Measurements from ENCODE around the gene KIAA1958.
A peak's percentile ranks its signal among the peaks of the same experiment; 100 is the strongest.

The KIAA1958 gene

DNA sequence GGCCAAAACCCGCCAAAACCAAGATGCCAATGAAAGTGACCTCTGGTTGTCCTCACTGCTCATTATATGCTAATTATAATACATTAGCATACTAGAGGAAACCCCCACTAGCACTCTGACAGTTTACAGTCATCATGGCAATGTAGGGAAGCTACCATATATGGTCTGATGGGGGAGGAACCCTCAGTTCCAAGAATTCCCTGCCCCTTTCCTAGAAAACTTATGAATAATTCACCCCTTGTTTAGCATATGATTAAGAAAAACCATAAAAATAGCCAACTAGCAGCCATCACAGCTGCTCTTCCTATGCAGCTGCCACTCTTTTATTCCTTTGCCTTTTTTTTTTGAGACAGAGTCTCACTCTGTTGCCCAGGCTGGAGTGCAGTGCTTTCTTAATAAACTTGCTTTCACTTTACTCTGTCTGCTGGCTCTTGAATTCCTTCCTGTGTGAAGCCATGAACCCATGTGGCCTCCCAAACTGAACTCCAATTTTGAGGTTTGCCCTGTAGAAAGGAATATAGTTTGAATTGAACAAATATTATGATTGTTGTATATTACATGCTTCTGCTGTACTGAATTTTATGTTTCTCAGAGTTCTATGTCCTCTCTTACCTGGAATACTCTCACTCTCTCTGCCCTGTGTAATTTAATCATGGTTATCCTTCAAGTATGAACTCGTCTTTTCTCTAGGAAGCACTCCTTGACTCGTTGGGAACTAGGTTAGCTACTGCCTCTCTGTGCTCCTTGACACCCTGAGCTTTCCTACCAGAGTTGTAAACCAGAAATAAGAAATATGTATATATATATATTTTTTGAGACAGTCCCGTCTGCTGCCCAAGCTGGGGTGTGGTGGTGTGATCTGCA lies 59.8 kb downstream of the KIAA1958 start:
- 63% methylated on average over 4 of the region's 4 CpGs for WGBS
- no peaks in the 10 kb centered on the region for H3K36me3 ChIP-seq (ENCODE audit: insufficient read depth, low read length)
- no peak overlapping the region for H3K4me3 ChIP-seq (ENCODE audit: low read length)
- no peaks in the 10 kb centered on the region for H3K27me3 ChIP-seq (ENCODE audit: insufficient read depth, low read length)
- H3K4me1 ChIP-seq (ENCODE audit: insufficient read depth, low read length): peaks cover 76% of the 10 kb centered on the region
- no peak overlapping the region for H3K9ac ChIP-seq (ENCODE audit: low read depth, low read length)
- no peaks in the 10 kb centered on the region for H3K9me3 ChIP-seq (ENCODE audit: insufficient read depth, low read depth, low read length)
- H3K27ac ChIP-seq (ENCODE audit: low read depth, low read length): peak overlapping the region; percentile 96

DNA sequence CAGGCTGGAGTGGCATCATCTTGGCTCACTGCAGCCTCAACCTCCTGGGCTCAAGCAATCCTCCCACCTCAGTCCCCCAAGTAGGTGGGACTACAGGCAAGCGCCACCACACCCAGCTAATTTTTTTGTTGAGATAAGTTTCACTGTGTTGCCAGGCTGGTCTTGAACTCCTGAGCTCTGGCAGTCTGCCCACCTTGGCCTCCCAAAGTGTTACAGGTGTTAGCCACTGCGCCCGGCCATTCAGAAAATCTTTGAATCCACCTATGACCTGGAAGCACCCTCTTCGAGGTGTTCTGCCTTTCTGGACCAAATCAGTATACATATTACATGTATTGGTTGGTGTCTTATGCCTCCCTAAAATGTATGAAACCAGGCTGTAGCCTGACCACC lies 61.4 kb downstream of the KIAA1958 start:
- WGBS: 83% methylated on average over 3 of the region's 4 CpGs
- peaks cover 81% of the 10 kb centered on the region for H3K4me1 ChIP-seq (ENCODE audit: insufficient read depth, low read length)
- no peaks in the 10 kb centered on the region for H3K27me3 ChIP-seq (ENCODE audit: insufficient read depth, low read length)
- no peaks in the 10 kb centered on the region for H3K9me3 ChIP-seq (ENCODE audit: insufficient read depth, low read depth, low read length)
- H3K27ac ChIP-seq (ENCODE audit: low read depth, low read length): peak overlapping the region; percentile 96
- H3K36me3 ChIP-seq (ENCODE audit: insufficient read depth, low read length): no peaks in the 10 kb centered on the region
- H3K9ac ChIP-seq (ENCODE audit: low read depth, low read length): peak overlapping the region; percentile 60; the same call in 1 of the 2 replicates
- peak overlapping the region; percentile 33; the same call in 1 of the 2 replicates for H3K4me3 ChIP-seq (ENCODE audit: low read length)

DNA sequence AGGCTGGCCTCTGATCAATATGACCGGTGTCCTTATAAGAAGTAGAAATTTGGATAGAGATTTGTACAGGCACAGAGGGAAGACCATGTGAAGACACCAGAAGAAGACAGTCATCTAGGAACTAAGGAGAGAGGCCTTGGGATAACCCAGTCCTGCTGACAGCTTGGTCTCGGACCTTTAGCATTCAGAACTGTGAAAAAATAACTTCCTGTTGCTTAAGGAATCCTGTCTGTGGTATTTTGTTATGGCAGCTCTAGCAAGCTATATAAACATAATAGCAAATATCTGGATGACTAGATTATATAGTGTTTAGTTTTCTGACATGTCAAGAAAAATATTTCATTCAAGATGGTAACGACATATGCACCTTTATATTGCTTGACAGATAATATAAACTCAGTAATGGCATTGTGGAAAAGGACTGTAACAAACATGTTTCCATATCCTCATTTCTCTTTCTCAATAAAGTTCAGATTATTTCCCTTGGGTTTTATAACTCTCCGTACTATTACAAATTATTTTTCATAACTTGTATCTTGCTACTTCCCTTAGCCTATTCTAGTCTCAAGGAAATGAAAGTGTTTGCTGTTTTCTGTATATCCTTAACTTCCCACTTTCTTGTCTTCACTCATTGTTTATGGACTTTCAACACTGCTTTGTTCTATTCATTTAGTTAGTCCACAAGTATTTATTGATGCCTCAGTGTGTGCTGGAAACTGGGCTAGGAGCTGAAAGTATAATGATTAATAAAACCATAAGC lies 62.4 kb downstream of the KIAA1958 start:
- Histone ChIP-seq H3K9ac (ENCODE audit: low read depth, low read length) (no peak overlapping the region), H3K27ac (ENCODE audit: low read depth, low read length) (no peak overlapping the region), H3K9me3 (ENCODE audit: insufficient read depth, low read depth, low read length) (no peaks in the 10 kb centered on the region), H3K36me3 (ENCODE audit: insufficient read depth, low read length) (no peaks in the 10 kb centered on the region), H3K4me1 (ENCODE audit: insufficient read depth, low read length) (peaks cover 74% of the 10 kb centered on the region), H3K27me3 (ENCODE audit: insufficient read depth, low read length) (no peaks in the 10 kb centered on the region), H3K4me3 (ENCODE audit: low read length) (no peak overlapping the region)
- 93% methylated on average over 4 of the region's 4 CpGs for WGBS

DNA sequence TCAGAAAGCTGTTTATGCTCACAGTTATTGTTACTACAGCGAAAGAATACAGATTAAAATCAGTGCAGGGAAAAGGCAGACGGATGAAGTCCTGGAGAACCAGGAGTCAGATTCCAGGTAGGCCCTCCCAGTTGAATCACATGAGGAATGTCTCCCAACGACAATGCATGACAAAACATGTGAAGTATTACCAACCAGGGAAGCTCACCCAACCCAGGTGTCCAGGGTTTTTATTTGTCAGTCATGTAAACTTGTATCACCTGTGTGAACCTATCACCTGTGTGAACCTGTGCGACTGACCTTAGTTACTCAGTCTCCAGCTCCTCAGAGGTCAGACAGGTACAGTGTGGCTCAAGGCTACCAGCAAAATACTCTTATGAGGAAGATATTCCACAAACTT lies 63.9 kb downstream of the KIAA1958 start:
- WGBS: 74% methylated on average over 4 of the region's 4 CpGs
- no peak overlapping the region for H3K9ac ChIP-seq (ENCODE audit: low read depth, low read length)
- H3K4me1 ChIP-seq (ENCODE audit: insufficient read depth, low read length): peaks cover 59% of the 10 kb centered on the region

DNA sequence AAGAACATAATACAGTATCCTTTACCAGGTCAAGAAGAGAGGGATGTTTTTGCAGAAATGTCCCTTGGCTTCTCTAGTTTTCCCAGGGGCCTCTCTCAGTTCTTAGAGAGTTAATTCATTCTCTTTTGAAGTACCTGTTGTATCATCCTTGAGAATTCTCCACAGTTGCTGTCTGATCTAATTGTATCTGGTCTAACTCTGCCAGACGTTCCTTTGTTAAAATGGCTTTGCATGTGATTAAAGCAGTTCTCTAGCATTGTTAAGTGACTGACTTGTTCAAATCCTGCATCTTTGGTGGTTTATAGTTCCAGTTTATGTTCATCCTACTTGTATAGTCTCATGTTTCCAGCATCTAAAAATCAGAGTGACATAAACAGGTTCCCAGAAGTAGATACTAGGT lies 65.0 kb downstream of the KIAA1958 start:
- H3K4me1 ChIP-seq (ENCODE audit: insufficient read depth, low read length): peaks cover 49% of the 10 kb centered on the region
- no peaks in the 10 kb centered on the region for H3K27me3 ChIP-seq (ENCODE audit: insufficient read depth, low read length)
- H3K9ac ChIP-seq (ENCODE audit: low read depth, low read length): no peak overlapping the region
- 65% methylated on average over 1 of the region's 1 CpG for WGBS
- no peak overlapping the region for H3K4me3 ChIP-seq (ENCODE audit: low read length)
- H3K27ac ChIP-seq (ENCODE audit: low read depth, low read length): no peak overlapping the region
- H3K36me3 ChIP-seq (ENCODE audit: insufficient read depth, low read length): no peaks in the 10 kb centered on the region
- H3K9me3 ChIP-seq (ENCODE audit: insufficient read depth, low read depth, low read length): no peaks in the 10 kb centered on the region

More for the DNA sequence above, 63.9 kb downstream of the KIAA1958 start:
- Histone ChIP-seq H3K27ac (ENCODE audit: low read depth, low read length) (peak overlapping the region; percentile 27; the same call in 1 of the 2 replicates), H3K9me3 (ENCODE audit: insufficient read depth, low read depth, low read length) (no peaks in the 10 kb centered on the region), H3K27me3 (ENCODE audit: insufficient read depth, low read length) (no peaks in the 10 kb centered on the region), H3K36me3 (ENCODE audit: insufficient read depth, low read length) (no peaks in the 10 kb centered on the region), H3K4me3 (ENCODE audit: low read length) (no peak overlapping the region)

DNA sequence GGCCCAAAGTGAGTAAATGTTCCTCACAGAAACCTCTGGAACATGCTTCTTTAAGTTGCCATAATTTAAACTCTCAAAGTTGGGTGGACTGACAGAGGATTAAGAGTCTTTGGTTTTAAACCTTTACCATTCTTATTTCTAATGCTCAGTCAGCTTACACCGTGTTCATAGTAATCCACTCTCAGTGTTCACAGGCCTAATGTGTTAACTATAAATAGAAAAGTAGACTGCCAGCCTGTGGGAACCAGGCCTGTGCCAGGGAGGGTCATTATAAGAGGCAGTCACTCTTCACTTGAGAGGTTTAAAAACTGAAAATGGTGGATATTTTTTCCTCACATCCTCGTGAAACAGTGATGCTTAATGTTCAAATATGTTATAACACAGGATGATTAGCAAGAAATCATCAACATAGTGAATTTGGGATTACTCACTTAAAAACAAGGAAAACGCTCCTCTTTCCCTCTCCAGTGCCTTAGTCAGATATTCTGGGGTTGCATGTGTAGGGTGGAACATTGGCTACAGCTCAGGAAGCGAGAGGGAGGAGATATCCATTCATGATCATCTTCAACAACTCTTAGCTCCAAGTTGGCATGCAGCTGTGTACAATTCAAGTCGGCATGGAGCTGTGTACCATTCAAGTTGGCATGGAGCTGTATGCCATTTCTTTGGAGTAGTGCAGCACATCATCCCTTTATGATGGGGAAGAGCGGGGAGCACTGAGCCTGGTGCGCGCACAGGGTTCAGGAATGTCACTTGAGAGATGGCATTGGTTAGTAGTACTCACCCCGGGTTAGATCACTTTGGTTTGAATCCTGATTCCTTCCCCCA lies 65.8 kb downstream of the KIAA1958 start:
- Histone ChIP-seq H3K4me3 (ENCODE audit: low read length) (no peak overlapping the region), H3K4me1 (ENCODE audit: insufficient read depth, low read length) (peaks cover 54% of the 10 kb centered on the region)

DNA sequence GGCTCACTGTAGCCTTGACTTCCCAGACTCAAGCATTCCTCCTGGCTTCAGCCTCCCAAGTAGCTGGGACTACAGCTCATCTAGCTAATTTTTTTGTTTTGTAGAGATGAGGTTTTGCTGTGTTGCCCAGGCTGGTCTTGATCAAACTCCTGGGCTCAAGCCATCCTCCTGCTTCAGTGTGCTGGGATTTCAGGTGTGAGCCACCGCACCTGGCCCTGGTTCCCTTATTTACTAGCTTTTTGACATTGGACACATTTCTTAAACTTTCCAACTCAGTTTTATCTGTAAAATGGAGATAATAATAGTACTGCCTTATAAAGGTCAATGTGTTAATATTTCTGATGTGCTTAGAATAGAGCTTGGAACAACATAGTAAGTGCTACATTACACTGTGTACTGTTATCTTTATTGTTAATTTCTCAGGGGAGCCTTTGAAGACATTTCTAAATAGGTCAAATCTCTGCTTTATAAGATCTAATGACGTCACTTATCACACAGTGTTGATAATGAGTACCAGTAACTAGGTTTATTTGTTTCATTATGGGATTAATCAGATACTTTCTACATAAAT lies 66.7 kb downstream of the KIAA1958 start:
- no peaks in the 10 kb centered on the region for H3K36me3 ChIP-seq (ENCODE audit: insufficient read depth, low read length)
- H3K9me3 ChIP-seq (ENCODE audit: insufficient read depth, low read depth, low read length): no peaks in the 10 kb centered on the region
- H3K27ac ChIP-seq (ENCODE audit: low read depth, low read length): no peak overlapping the region
- H3K4me1 ChIP-seq (ENCODE audit: insufficient read depth, low read length): peaks cover 50% of the 10 kb centered on the region
- WGBS: 88% methylated on average over 2 of the region's 2 CpGs
- H3K4me3 ChIP-seq (ENCODE audit: low read length): no peak overlapping the region
- H3K9ac ChIP-seq (ENCODE audit: low read depth, low read length): no peak overlapping the region
- no peaks in the 10 kb centered on the region for H3K27me3 ChIP-seq (ENCODE audit: insufficient read depth, low read length)

More for the DNA sequence above, 65.8 kb downstream of the KIAA1958 start:
- Histone ChIP-seq H3K27me3 (ENCODE audit: insufficient read depth, low read length) (no peaks in the 10 kb centered on the region), H3K9me3 (ENCODE audit: insufficient read depth, low read depth, low read length) (no peaks in the 10 kb centered on the region), H3K36me3 (ENCODE audit: insufficient read depth, low read length) (no peaks in the 10 kb centered on the region), H3K9ac (ENCODE audit: low read depth, low read length) (no peak overlapping the region), H3K27ac (ENCODE audit: low read depth, low read length) (no peak overlapping the region)
- 97% methylated on average over 5 of the region's 9 CpGs for WGBS

DNA sequence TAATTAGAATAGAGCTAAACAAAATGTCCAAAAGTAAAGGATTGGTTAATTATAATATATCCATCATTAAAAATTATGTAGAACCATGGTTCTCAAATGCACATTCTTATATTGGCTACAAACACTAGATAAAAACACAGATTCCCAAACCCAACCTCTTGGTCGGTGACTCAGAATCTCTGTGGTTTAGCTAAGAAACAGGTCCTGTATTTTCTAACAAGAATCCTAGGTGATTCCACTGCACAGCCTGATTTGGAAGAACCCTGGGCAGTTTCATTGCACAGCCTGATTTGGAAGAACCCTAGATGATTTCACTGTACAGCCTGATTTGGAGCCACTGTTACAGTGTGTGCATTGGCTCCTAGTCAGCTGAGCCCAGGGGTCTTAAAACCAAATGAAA lies 67.9 kb downstream of the KIAA1958 start:
- Histone ChIP-seq H3K9me3 (ENCODE audit: insufficient read depth, low read depth, low read length) (no peaks in the 10 kb centered on the region), H3K9ac (ENCODE audit: low read depth, low read length) (no peak overlapping the region), H3K36me3 (ENCODE audit: insufficient read depth, low read length) (no peaks in the 10 kb centered on the region), H3K27ac (ENCODE audit: low read depth, low read length) (no peak overlapping the region), H3K27me3 (ENCODE audit: insufficient read depth, low read length) (no peaks in the 10 kb centered on the region), H3K4me1 (ENCODE audit: insufficient read depth, low read length) (peaks cover 48% of the 10 kb centered on the region), H3K4me3 (ENCODE audit: low read length) (no peak overlapping the region)
- WGBS: 60% methylated on average over 1 of the region's 1 CpG

DNA sequence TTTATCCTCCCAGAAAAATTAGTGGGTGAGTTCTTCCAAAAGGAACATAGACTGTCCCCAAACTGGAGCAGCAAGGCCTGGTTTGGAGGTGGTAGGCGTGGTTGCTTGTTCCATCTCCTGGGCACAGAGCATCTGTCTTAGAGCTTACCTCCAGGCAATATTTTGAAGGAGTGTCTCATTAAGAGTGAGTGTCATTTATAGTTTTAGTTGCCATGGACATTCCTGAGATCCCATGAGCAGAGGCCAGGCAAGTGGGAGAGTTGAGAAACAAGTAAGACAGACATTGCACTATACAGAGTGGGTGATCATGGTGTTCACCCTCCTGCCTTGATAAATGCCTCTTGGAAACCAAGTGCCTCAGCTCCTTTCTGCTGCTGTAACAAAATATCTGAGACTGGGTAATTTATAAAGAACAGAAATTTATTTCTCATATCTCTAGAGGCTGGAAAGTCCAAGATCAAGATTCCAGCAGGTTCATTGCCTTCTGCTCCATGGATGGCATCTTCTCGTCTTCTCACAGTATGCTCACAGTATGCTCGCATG lies 68.5 kb downstream of the KIAA1958 start:
- Histone ChIP-seq H3K27ac (ENCODE audit: low read depth, low read length) (no peak overlapping the region), H3K4me1 (ENCODE audit: insufficient read depth, low read length) (peaks cover 42% of the 10 kb centered on the region), H3K4me3 (ENCODE audit: low read length) (no peak overlapping the region)

DNA sequence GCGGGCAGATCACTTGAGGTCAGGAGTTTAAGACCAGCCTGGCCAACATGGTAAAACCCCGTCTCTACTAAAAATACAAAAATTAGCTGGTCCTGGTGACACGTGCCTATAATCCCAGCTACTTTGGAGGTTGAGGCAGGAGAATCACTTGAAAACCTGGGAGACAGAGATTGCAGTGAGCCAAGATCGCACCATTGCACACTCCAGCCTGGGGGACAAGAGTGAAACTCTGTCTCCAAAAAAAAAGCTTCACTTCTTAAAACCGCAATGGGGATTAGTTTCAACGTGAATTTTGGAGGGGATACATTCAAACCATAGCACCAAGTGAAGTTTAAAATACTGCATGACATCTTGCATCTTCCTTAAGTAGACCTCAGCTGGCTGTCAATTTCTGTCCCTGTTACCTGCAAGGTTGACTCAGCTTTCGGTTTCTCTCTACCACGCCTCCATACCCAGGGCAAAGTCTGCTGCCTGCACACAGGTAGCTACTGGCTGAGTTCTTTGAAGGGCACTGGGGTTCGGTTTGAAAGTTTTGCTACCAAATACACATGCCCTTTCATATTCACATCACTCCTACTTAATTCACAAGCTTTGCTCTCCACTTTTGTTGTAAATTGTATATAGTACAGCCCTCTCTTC lies 69.3 kb downstream of the KIAA1958 start:
- Histone ChIP-seq H3K4me1 (ENCODE audit: insufficient read depth, low read length) (peaks cover 34% of the 10 kb centered on the region), H3K36me3 (ENCODE audit: insufficient read depth, low read length) (no peaks in the 10 kb centered on the region), H3K4me3 (ENCODE audit: low read length) (no peak overlapping the region), H3K9ac (ENCODE audit: low read depth, low read length) (no peak overlapping the region), H3K27ac (ENCODE audit: low read depth, low read length) (no peak overlapping the region), H3K9me3 (ENCODE audit: insufficient read depth, low read depth, low read length) (no peaks in the 10 kb centered on the region), H3K27me3 (ENCODE audit: insufficient read depth, low read length) (no peaks in the 10 kb centered on the region)
- 90% methylated on average over 9 of the region's 9 CpGs for WGBS

More for the DNA sequence above, 68.5 kb downstream of the KIAA1958 start:
- H3K27me3 ChIP-seq (ENCODE audit: insufficient read depth, low read length): no peaks in the 10 kb centered on the region
- no peak overlapping the region for H3K9ac ChIP-seq (ENCODE audit: low read depth, low read length)
- 95% methylated on average over 3 of the region's 3 CpGs for WGBS
- no peaks in the 10 kb centered on the region for H3K36me3 ChIP-seq (ENCODE audit: insufficient read depth, low read length)
- H3K9me3 ChIP-seq (ENCODE audit: insufficient read depth, low read depth, low read length): no peaks in the 10 kb centered on the region

Measured in HUES64 (cell line).